Heart left ventricle (tissue), 16 donors: ENCODE measurements around the gene HLCS. TPM values are rescaled to one million over a fixed set of nuclear protein-coding genes. Genes with fewer than 3 reads are reported as not detected.

Source experiments
- ATAC-seq, 4 donors: fragments of 200-7000 bp; cut with Tn5 transposase; one replicate each; pipeline ENCODE4 v1.9.1; 2020 to 2022; ENCODE audit warnings: moderate library complexity in 4 of 4, mild to moderate bottlenecking in 3 of 4, moderate number of reproducible peaks in 1 of 4
- DNase-seq, 5 donors: peaks; one replicate each; pipeline ENCODE4 v3.0.0-alpha.2; 2020
- H3K27ac ChIP-seq, 12 donors: fragments of 200-600 bp; sonication (generic) in 4 of 12; one replicate each; pipeline versions ENCODE4 v1.5.0 to v1.8.0; 2016 to 2022; ENCODE audit warnings: mild to moderate bottlenecking in 2 of 12
- H3K27me3 ChIP-seq, 9 donors: fragments of 200-600 bp; sonication (generic) in 2 of 9; one replicate each; pipeline versions ENCODE4 v1.5.1 to v1.8.0; 2016 to 2022; ENCODE audit warnings: mild to moderate bottlenecking in 3 of 9
- H3K36me3 ChIP-seq, 9 donors: fragments of 200-600 bp; sonication (generic) in 2 of 9; one replicate each; pipeline versions ENCODE4 v1.5.0 to v1.8.0; 2018 to 2022; ENCODE audit warnings: mild to moderate bottlenecking in 2 of 9
- H3K4me1 ChIP-seq, 12 donors: fragments of 200-600 bp; sonication (generic) in 4 of 12; one replicate each; pipeline versions ENCODE4 v1.5.0 to v1.8.0; 2016 to 2022; ENCODE audit warnings: mild to moderate bottlenecking in 3 of 12
- H3K4me3 ChIP-seq, 12 donors: fragments of 200-600 bp; sonication (generic) in 4 of 12; one replicate each; pipeline versions ENCODE4 v1.5.0 to v1.8.0; 2017 to 2022; ENCODE audit warnings: mild to moderate bottlenecking in 9 of 12, moderate library complexity in 4 of 12
- H3K9me3 ChIP-seq, 12 donors: fragments of 200-600 bp; sonication (generic) in 4 of 12; one replicate each; pipeline versions ENCODE4 v1.5.0 to v1.8.0; 2016 to 2022; ENCODE audit warnings: mild to moderate bottlenecking in 1 of 12
- POLR2A ChIP-seq, 2 donors: fragments of 450-650 bp; IDR thresholded peaks; one replicate each; pipeline ENCODE4 v1.6.1; 2017; ENCODE audit warnings: antibody characterized with exemption in 2 of 2, mild to moderate bottlenecking in 2 of 2, moderate library complexity in 2 of 2
- WGBS, 4 donors: extraction: QIAGEN DNeasy Blood & Tissue Kit in 2 of 4; methylation state at CpG; one replicate each; pipeline versions ENCODE4 v1.1.5 to v1.1.7; 2013 to 2018; 5-methylcytosine and 5-hydroxymethylcytosine counted together
- intact Hi-C, 10 donors: fragments of 100-400 bp; cut with DNase I; formaldehyde crosslinking; loops; one replicate each; pipeline versions ENCODE4 v1.11.1 to v1.14.2; 2022
- polyA plus RNA-seq, 2 donors: library from polyadenylated mRNA; stranded (reverse); fragments of 200-250 nt; gene quantifications; one replicate each; pipeline ENCODE4 v1.2.3, GENCODE V29; 2013
- total RNA-seq, 9 donors: library from RNA; depleted of rRNA in 2 of 9; stranded (reverse); fragments of >200 nt in 2 of 9; fragmentation: NEBNext Ultra II Directional in 3 of 9; extraction: Animal tissue kit (Norgen Biotek cat#: 25700) in 3 of 9; gene quantifications; one replicate each; pipeline versions ENCODE4 v1.1.0 to v1.2.4, GENCODE V29; 2016 to 2023
- TF ChIP-seq, protein P1 (sequence below), 12 donors: fragments of 200-600 bp; sonication (generic) in 4 of 12; IDR thresholded peaks; one replicate each; pipeline versions ENCODE4 v1.5.0 to v1.8.0; 2018 to 2022; ENCODE audit warnings: antibody characterized with exemption in 12 of 12, mild to moderate bottlenecking in 5 of 12
- donor health status: ischemic (EF 13 %, LVEDD 7.1; RV severe dilation, severe dysfunction).
- donor health status: healthy with polysubstance abuse.
- donor health status: DM: no; HTN: yes; CAD: no.
- donor health status: DM: no; HTN: no; CAD: no.
- donor health status: ischemic (EF 25% LVEDD 6.9; RV normal size, moderate dysfunction).
- donor health status: ischemic (EF 25% LVEDD 5.7; RV mildly dilated, moderate dysfunction).
- donor health status: healthy.
- donor health status: DM: yes; HTN: yes; CAD: no.
- donor health status: ischemic (EF 35%, LVEDD 5.7; RV mildly dilated, moderate dysfunction).
- donor health status: nonischemic (EF 11% LVEDD 7.7; RV severe dilation, severe dysfunction).
- donor health status: DM: yes; HTN: yes; CAD: no.
- donor health status: PGD.
- donor health status: ischemic (EF 29% LVEDD 5.4; RV normal size, mild dysfunction).
- donor health status: nonischemic (EF 23%, LVEDD 6.1; RV moderate dilation, normal function).

Gene HLCS
- total and polyA plus RNA-seq, 11 donors: 1.8 to 15.2 (median 6.2) TPM

DNA sequence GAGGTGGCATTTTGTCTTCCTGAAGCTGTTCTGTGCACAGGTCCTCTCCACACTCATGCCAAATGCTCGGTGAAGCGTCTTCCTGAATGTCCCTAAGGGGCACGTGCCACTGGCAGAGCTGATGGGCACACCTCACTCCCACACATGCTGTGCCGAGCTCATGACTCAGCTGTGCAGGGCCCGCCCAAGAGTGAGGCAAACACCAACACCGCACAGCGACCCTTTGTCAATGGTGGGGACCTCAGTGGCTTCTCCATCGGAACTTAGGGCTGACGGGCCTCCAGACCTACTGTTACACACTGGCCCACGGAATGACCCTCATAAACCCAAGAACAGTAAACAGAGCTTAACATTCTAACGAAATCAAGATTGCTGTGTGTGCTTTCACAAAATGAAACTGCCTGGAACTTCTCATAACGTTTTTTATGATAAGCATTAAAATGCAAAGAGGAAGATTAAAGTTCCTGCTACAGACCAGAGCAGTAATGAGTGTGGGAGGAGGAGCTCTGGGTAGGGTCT lies 178.3 kb downstream of the HLCS start:
- Histone ChIP-seq H3K27me3 (no peaks in the 10 kb centered on the region), H3K36me3 (no peaks in the 10 kb centered on the region), H3K4me3 (no peak overlapping the region), H3K4me1 (peaks cover 0 to 15% (median 6%) of the 10 kb centered on the region in 12 donors), H3K27ac (no peak overlapping the region), H3K9me3 (no peaks in the 10 kb centered on the region)
- no peak for TF ChIP-seq POLR2A (IDR thresholded peaks at IDR 0.05)
- TF ChIP-seq, protein P1, sequence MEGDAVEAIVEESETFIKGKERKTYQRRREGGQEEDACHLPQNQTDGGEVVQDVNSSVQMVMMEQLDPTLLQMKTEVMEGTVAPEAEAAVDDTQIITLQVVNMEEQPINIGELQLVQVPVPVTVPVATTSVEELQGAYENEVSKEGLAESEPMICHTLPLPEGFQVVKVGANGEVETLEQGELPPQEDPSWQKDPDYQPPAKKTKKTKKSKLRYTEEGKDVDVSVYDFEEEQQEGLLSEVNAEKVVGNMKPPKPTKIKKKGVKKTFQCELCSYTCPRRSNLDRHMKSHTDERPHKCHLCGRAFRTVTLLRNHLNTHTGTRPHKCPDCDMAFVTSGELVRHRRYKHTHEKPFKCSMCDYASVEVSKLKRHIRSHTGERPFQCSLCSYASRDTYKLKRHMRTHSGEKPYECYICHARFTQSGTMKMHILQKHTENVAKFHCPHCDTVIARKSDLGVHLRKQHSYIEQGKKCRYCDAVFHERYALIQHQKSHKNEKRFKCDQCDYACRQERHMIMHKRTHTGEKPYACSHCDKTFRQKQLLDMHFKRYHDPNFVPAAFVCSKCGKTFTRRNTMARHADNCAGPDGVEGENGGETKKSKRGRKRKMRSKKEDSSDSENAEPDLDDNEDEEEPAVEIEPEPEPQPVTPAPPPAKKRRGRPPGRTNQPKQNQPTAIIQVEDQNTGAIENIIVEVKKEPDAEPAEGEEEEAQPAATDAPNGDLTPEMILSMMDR (IDR thresholded peaks at IDR 0.05): no peak
- intact Hi-C loops: no loop called here
- DNase-seq (no peak), ATAC-seq (no peak)
- 83 to 86% (median 84%) methylated on average over 12 of the region's 12 CpGs for WGBS, 4 donors

DNA sequence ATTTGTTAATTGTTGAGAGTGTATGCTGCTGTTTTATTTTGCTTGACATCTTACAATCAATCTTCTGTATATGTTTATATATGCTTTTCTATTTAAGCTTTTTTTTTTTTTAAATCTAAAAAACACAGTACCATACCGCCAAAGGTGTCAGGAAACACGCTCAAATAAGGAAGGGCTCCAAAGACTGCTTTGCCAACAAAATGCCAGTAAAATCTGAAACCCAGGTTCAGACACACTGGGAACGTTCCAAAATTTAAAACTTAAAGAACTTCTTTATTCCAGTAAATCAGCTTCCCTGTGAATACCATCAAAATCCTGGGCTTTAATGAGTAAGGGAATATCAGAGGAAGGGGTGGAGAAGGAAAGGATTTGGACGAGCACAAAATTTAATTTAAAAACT lies 180.3 kb downstream of the HLCS start:
- 82 to 93% (median 89%) methylated on average over 4 of the region's 4 CpGs for WGBS, 4 donors
- ATAC-seq (no peak), DNase-seq (no peak)
- intact Hi-C loops: no loop called here
- Histone ChIP-seq H3K9me3 (no peaks in the 10 kb centered on the region), H3K27ac (no peak overlapping the region), H3K27me3 (no peaks in the 10 kb centered on the region), H3K4me3 (no peak overlapping the region), H3K36me3 (no peaks in the 10 kb centered on the region), H3K4me1 (peaks cover 0 to 10% (median 4%) of the 10 kb centered on the region in 12 donors)
- no peak for TF ChIP-seq POLR2A (IDR thresholded peaks at IDR 0.05)
- TF ChIP-seq, protein P1 (IDR thresholded peaks at IDR 0.05): no peak

DNA sequence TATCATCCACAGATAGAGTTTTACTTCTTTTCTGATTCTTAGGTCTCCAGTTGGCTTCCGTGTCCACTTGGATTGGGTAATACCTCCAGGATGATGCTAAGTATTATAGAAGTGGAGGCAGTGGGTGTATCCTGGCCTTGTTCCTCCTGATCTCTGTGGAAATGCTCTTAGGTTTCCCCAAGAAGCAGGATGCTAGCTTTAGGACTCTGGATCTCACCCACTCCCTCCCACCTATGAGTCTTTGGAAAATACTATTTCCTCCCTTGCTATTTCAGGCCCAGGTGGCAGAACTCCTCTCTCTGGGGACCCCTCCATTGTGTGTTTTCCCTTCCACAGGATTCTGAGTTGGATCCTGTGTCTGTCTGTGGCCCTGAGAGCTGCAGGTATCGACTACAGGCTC lies 180.9 kb downstream of the HLCS start:
- ATAC-seq (no peak), DNase-seq (no peak)
- no peaks in the 10 kb centered on the region for H3K27me3 ChIP-seq
- intact Hi-C loops: no loop called here
- H3K9me3 ChIP-seq: no peaks in the 10 kb centered on the region
- no peak overlapping the region for H3K27ac ChIP-seq
- no peaks in the 10 kb centered on the region for H3K36me3 ChIP-seq
- peaks cover 0 to 10% (median 4%) of the 10 kb centered on the region in 12 donors for H3K4me1 ChIP-seq
- TF ChIP-seq POLR2A (IDR thresholded peaks at IDR 0.05): no peak
- TF ChIP-seq, protein P1 (IDR thresholded peaks at IDR 0.05): no peak
- WGBS, 4 donors: 54 to 73% (median 66%) methylated on average over 2 of the region's 2 CpGs
- H3K4me3 ChIP-seq: no peak overlapping the region

DNA sequence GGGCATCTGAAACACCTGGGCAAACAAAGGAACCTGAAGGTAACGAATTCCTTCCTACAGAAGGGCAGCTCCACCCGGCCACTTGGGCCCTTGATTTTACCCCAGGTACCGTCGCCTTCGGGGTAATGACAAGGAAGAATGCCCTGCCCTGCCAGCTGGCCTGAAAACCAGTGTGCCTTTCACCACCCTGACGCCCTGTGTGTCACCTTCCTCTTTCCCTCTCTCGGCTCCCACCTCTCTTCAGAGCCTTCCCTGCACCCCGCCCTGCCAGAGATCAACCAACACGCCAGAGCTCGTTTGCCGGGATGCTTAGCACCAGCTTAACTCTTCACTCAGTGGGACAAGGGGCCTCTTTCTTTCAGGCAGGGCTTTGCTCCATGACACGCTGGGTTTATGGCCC lies 181.5 kb downstream of the HLCS start:
- H3K27ac ChIP-seq: no peak overlapping the region
- no peaks in the 10 kb centered on the region for H3K9me3 ChIP-seq
- no peak overlapping the region for H3K4me3 ChIP-seq
- ATAC-seq: peak; percentile 93 to 97 (median 96)
- TF ChIP-seq, protein P1 (IDR thresholded peaks at IDR 0.05): no peak
- TF ChIP-seq POLR2A (IDR thresholded peaks at IDR 0.05): no peak
- peak; percentile 26 to 84 (median 73) for DNase-seq
- intact Hi-C loops: no loop called here
- H3K27me3 ChIP-seq: no peaks in the 10 kb centered on the region
- WGBS, 4 donors: 54 to 69% (median 67%) methylated on average over 12 of the region's 12 CpGs
- H3K36me3 ChIP-seq: no peaks in the 10 kb centered on the region
- H3K4me1 ChIP-seq: peaks cover 0 to 10% (median 4%) of the 10 kb centered on the region in 12 donors
